NCI-H345 treated with DMSO at 0.1 percent for 48 hours (cell line): ENCODE results near the gene DNAJC4.
A peak's percentile ranks its signal among the peaks of the same experiment; 100 is the strongest.

Experiments used
- DNase-seq: peaks from one replicate; lab custom pipeline; 2025; ENCODE audit not compliant: unreplicated experiment; lab: John Stamatoyannopoulos, UW

DNAJC4 gene

GRCh38 chr11:64208086-64208795 is 22.1 kb upstream of the DNAJC4 start:
- DNase-seq, result no peak

DNA sequence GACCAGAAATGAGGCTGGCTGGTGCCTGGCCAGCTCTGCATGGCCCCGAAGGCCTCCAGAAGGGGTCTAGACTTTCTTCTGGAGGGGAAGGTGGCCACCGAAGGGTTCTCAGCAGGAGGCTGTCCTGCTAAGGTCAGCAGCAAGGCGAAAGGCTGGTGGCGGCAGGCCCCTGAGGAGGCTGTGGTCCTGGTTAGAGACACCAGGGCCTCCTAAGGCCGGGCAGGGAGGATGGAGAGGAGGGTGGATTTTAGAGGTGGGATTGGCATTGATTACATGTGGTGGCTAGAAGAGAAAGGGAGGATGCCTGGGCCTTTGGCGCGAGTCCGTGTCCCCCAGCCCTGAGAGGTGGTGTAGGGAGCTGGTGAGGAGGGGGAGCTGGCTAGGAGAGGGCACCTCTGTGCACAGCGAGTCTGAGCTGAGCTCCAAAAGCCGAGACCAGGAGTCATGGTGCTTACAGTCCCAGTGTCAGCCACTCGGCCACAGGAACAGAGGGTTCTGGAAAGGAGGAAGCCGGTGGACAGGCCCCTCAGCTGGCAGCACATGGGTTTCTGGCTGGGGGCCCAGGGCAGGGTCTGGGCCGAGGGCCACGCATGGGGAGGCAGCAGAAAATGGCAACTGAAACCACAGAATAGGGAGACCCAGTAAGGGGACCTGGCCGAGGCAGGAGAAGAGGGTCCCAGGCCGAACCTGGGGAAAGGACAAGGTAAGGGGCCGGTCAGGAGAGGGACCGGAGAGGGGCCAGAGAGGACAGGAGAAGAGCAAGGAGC is 21.4 kb upstream of the DNAJC4 start:
- no peak for DNase-seq

DNA sequence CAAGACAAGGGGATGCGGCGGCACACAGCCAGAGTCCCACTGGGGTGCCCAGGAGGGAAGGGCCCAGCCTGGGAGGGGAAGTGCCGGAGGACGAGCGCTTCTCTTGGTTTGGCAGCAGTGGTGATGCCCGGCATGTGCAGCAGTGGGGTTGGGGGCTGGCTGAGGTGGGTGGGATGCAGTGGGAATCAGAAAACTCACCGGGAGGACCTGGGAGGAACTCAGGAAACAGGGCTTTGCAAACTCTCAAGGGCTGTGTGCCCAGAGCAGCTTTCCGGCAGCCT is 20.8 kb upstream of the DNAJC4 start:
- no peak for DNase-seq

DNA sequence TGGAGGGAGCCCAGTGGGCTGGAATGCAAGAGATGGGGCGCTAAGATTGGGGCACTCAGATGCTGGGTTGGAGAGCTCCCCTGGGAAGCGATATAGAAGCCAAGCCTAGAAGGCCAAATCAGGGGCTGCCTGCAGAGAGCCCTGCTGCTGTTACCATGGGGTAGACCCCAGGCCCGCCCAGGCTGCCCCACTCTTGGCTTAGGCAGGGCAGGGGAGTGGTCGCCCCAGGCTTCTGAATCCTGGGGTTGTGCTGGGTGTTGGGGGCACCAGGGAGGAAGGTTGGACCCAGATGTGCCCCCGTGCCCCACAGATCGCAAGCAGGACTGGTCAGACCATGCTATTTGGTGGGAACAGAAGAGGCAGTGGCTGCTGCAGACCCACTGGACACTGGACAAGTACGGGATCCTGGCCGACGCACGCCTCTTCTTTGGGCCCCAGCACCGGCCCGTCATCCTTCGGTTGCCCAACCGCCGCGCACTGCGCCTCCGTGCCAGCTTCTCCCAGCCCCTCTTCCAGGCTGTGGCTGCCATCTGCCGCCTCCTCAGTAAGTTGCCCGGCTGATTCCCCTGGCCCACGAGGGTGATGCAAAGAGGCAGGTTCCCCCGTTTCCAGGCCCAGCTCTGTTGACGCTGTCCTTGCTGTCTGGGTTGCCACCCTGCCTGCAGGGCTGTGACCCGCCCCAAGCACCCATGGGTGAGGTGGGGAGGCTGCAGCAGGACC is 19.9 kb upstream of the DNAJC4 start:
- DNase-seq, result no peak

- DNase-seq, result no peak
Measured at GRCh38 chr11:64211181-64211872, 19.0 kb upstream of the DNAJC4 start.

DNA sequence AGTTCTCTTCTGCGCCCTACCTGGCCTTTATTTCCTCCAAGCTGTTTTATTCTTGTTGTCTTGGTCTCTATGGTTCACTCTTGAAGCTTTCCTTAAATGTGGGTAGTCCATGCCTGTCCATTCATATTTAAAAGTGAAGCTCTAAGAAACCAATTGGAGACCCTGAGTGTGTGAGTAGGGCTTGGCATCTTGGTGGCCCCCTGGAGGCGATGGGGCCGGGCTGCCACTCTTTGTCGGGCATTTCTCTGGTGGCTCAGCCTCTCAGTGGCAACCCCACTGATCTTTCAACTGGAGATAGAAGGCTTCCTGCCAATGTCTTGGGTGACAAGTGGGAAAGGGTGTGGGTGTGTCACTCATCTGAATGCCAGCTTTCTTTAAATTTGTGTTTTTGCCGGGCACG is 13.5 kb upstream of the DNAJC4 start:
- no peak for DNase-seq

DNA sequence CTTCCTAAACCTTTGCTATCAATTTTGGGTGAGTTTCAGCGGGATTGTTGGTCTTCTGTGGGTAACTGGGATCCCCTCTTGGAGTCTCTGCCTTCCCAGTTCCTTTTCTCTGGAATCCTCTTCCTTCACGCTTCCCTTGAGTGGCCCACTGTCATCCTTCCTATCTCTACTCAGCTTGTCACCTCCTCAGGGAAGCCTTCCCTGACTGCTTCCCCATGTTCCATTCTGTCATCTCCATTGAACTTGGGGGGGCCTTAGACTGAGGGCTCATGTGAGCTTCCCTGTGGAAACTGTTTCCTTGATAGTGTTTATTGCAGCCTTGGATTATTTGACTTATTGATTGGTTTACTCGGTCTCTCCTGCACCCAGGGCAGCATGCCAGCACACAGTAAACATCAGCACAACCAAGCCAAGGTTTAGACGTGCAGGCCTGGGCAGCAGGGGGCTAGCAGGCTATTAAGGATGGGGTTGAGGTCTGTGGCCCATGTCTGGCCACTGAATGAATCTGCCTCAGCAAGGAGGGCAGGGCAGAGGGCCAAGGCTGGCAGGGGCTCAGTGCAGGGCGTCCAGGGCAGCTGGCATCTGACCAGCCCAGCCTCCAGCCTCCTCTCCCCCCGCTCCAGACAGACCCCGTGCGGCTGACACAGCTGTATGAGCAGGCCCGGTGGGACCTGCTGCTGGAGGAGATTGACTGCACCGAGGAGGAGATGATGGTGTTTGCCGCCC is 11.6 kb upstream of the DNAJC4 start:
- DNase-seq, result no peak

DNA sequence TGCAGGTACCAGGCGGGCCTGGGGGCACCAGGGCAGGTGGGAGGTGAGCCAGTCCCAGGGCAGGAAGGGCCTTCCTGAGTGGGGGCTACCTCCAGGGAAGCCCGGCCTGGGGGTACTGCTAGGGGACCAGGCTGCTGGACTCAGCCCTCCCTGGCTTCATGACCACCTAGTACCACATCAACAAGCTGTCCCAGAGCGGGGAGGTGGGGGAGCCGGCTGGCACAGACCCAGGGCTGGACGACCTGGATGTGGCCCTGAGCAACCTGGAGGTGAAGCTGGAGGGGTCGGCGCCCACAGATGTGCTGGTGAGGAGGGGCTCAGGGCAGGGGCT is 11.0 kb upstream of the DNAJC4 start:
- DNase-seq, result no peak

GRCh38 chr11:64219755-64220154 is 10.6 kb upstream of the DNAJC4 start:
- no peak for DNase-seq

GRCh38 chr11:64220271-64220670 is 10.1 kb upstream of the DNAJC4 start:
- DNase-seq, result no peak

GRCh38 chr11:64220798-64221197 is 9.6 kb upstream of the DNAJC4 start:
- no peak for DNase-seq

DNA sequence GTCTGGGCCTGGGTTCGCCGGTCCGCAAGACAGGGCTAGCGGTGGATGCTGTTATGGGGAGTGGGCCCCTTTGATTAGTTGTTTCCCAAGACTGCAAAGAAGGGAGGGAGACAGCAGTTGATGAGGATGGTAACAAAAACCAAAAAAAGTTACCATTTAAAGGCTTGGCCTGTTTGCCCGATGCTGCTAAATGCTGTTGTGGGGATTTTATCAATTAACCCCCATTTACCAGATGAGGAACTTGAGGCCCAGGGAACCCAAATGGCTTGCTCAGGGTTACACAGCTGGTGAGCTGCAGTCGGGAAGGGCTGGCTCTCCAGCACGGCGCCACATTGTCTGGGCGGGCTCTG is 7.7 kb upstream of the DNAJC4 start:
- no peak for DNase-seq

DNA sequence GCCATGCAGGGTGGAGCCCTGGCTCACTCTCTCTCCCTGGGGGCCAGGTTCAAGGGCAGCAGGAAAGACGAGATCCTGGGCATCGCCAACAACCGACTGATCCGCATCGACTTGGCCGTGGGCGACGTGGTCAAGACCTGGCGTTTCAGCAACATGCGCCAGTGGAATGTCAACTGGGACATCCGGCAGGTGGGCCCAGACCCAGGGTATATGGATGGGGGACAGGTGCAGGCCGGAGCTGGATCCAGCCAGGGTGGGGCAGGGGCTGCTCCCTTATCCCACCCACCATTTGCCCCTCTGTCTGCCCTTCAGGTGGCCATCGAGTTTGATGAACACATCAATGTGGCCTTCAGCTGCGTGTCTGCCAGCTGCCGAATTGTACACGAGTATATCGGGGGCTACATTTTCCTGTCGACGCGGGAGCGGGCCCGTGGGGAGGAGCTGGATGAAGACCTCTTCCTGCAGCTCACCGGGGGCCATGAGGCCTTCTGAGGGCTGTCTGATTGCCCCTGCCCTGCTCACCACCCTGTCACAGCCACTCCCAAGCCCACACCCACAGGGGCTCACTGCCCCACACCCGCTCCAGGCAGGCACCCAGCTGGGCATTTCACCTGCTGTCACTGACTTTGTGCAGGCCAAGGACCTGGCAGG is 7.2 kb upstream of the DNAJC4 start:
- no peak for DNase-seq

DNA sequence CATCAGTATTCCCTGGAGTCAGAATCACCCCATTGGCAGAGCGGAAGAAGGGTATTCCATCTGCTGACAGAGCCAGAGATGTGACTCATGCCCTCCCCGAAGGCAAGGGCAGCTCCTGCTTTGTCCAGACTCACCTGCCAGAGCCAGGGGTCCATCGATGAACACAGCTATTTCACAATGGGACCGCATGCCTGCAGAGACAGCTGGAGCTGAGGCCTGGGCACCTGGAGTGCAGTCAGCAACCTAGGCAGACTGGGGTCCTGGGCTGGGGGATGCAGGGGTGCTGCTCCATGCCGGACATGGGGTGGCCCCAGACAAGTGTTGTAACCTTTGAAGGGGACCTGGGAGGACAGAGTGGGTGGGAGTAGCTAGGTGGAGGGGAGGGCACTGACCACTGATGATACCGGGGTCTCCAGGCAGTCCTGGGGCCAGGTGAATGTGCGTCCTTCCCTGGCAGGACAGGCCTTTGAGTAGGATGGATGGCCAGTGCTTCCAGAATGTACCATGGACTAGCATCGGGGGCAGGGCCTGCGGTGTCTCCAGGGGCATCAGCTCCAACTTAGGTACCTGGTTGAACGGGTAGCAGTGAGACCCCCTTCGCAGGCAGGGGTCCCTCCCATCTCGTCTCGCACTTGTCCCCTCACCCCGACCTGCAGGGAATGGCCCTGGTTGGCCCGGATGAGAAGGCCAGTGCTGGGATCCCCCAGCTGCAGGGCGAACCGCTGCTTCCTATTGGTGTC is 6.0 kb upstream of the DNAJC4 start:
- no peak for DNase-seq

DNA sequence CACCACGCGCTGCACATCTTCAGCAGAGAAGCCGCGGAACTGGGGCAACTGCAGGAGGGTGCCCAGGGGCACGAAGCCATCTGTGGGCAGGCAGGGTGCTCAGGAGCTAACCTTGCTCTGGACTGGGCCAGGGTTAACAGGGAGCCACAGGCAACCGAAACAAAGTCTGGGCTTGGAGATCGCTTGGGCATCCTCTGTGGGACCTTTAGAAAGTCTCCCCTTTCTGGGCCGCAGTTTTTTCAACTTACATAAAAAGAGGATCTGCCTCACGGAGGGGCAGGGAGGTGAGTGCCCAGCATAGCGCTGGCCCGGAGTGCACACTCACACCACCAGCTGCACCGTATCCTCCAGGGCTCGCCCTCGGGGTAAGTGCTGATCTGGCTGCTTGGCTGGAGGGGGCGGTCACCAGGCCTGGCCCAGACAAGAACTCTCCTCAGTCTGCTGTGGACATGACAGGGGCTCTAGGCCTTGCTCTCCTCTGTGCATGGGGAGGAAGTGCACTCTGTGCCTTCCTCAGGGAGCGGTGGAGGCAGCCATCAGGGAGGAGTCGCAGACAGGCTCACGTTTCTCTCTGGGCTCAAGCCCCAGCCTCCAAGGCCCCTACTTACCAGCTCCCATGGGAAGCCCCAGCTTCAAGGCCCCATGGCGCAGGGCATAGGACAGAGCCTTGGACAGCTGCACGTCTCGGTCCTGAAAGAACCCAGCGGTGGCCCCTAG is 5.3 kb upstream of the DNAJC4 start:
- no peak for DNase-seq

- DNase-seq, result peak; percentile 72
Measured at GRCh38 chr11:64225608-64226506, 4.5 kb upstream of the DNAJC4 start, which contains the start of the genes NUDT22 and TRPT1. TSS of gene NUDT22 (plus strand) at chr11:64226274. CDS start at chr11:64226653, 379 bp downstream. TSS of gene TRPT1 (minus strand) at chr11:64226186. CDS start at chr11:64225860, 326 bp downstream.

DNA sequence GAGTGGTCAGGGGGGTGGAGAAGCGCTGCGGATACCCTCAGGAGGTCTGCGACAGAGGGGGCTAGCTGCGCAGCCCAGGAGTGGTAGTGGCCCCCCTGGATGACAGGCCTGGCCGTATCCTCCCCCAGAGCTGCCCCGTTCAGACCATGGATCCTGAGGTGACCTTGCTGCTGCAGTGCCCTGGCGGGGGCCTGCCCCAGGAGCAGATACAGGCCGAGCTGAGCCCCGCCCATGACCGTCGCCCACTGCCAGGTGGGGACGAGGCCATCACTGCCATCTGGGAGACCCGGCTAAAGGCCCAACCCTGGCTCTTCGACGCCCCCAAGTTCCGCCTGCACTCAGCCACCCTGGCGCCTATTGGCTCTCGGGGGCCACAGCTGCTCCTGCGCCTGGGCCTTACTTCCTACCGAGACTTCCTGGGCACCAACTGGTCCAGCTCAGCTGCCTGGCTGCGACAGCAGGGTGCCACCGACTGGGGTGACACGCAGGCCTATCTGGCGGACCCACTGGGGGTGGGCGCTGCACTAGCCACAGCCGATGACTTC is 3.8 kb upstream of the DNAJC4 start:
- peak; percentile 18 for DNase-seq

DNA sequence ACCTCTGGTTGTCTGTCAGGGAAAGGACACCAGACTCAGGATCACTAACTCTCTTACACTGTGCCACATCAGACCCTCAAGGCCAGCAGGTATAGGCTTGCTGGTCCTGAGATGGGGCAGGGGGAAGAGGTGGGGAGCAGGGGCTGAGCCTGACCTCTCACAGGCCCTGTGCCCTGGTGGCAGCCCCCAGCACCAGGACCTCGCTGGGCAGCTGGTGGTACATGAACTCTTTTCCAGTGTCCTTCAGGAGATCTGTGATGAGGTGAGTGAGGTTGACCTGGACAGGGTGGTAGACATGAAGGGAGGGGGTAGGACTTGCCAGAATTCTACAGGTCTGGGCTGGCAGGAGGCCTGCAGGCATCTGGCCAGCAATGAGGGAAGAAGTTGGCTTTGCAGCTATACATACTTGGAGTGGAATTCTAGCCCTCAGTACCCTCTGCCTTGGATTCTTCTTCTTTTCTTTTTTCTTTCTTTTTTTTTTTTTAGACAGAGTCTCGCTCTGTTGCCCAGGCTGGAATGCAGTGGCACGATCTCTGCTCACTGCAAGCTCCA is 2.9 kb upstream of the DNAJC4 start:
- no peak for DNase-seq
